HL-60 (cell line): ENCODE measurements around the gene POLR3A.

ENCODE experiments used
- DNase-seq, 2 experiments: peaks; one replicate each; pipeline ENCODE4 v3.0.0-alpha.2; 2010 to 2020; ENCODE audit warnings: low read depth in 1 of 2, low spot score in 1 of 2
- H3K27ac ChIP-seq: fragments of 250-450 bp; sonication (Bioruptor Pico); replicated peaks from 2 replicates; pipeline ENCODE4 v1.5.1; 2020; ENCODE audit warnings: mild to moderate bottlenecking, moderate library complexity
- H3K27me3 ChIP-seq: fragments of 250-450 bp; sonication (Bioruptor Pico); 2 replicates; pipeline ENCODE4 v1.5.1; 2021; ENCODE audit warnings: mild to moderate bottlenecking, moderate library complexity; ENCODE audit not compliant: insufficient read depth, poor library complexity, severe bottlenecking
- H3K4me3 ChIP-seq: replicated peaks from 2 replicates; pipeline ENCODE4 v1.5.1; 2011; ENCODE audit warnings: mild to moderate bottlenecking, control low read depth, low read length; ENCODE audit not compliant: insufficient read depth
- CTCF ChIP-seq: IDR thresholded peaks from one replicate; pipeline ENCODE4 v1.5.1; 2011; ENCODE audit warnings: low read length, control low read depth, inconsistent platforms; ENCODE audit not compliant: insufficient read depth
- GABPA ChIP-seq: IDR thresholded peaks from 2 replicates; pipeline ENCODE4 v1.6.1; 2012; ENCODE audit warnings: low read depth
- POLR2AphosphoS5 ChIP-seq: IDR thresholded peaks from 2 replicates; pipeline ENCODE4 v1.6.1; 2012; ENCODE audit warnings: low read depth
- REST ChIP-seq: IDR thresholded peaks from 2 replicates; pipeline ENCODE4 v1.6.1; 2012; ENCODE audit warnings: low read depth; ENCODE audit not compliant: insufficient replicate concordance
- SPI1 ChIP-seq: IDR thresholded peaks from 2 replicates; pipeline ENCODE4 v1.6.1; 2012; ENCODE audit warnings: low read depth, mild to moderate bottlenecking, borderline replicate concordance

The POLR3A gene

GRCh38 chr10:77921395-77921794 is 107.9 kb downstream of the POLR3A start:
- TF ChIP-seq REST (no peak), POLR2AphosphoS5 (no peak), CTCF (no peak), GABPA (no peak), SPI1 (no peak)
- Histone ChIP-seq H3K27ac (no peak overlapping the region), H3K27me3 (peaks cover 14% of the 10 kb centered on the region), H3K4me3 (no peak overlapping the region)
- no peak for DNase-seq

GRCh38 chr10:77920495-77920894 is 108.8 kb downstream of the POLR3A start:
- Histone ChIP-seq H3K27ac (no peak overlapping the region), H3K27me3 (peaks cover 8% of the 10 kb centered on the region), H3K4me3 (no peak overlapping the region)
- TF ChIP-seq POLR2AphosphoS5, result no peak
- no peak for TF ChIP-seq CTCF
- TF ChIP-seq REST, result no peak
- no peak for DNase-seq

- DNase-seq, result no peak
- TF ChIP-seq GABPA, result no peak
- TF ChIP-seq REST, result no peak
- no peak for TF ChIP-seq CTCF
- no peak for TF ChIP-seq SPI1
- no peak for TF ChIP-seq POLR2AphosphoS5
- Histone ChIP-seq H3K4me3 (no peak overlapping the region), H3K27ac (no peak overlapping the region), H3K27me3 (peaks cover under 1% of the 10 kb centered on the region)
These were observed 109.6 kb downstream of the POLR3A start for GRCh38 chr10:77919713-77920108.
